ENCODE data around the gene CNTNAP2. TPM values are rescaled to one million over a fixed set of nuclear protein-coding genes. Genes with fewer than 3 reads are reported as not detected.

The CNTNAP2 gene
- total and polyA plus RNA-seq, 2 of the 8 experiments (the other 6 are each of a cell fraction or from before 2014, with no cell fraction given), result 27.9 to 71.0 TPM

GRCh38 chr7:147896121-147896520, 1779.5 kb downstream of the CNTNAP2 start:
- Histone ChIP-seq H2BK120ac (replicated peaks; ENCODE audit: low read depth, low read length) (no peak overlapping the region), H4K20me1 (replicated peaks in 1 of 2; ENCODE audit: control insufficient read depth in 1 of 2, insufficient read depth in 2 of 2, low read length in 2 of 2) (no peaks in the 10 kb centered on the region), H4K91ac (replicated peaks; ENCODE audit: insufficient read length, low read length) (no peak overlapping the region), H3K23ac (ENCODE audit: insufficient read length) (no peak overlapping the region), H3K56ac (replicated peaks; ENCODE audit: insufficient read length, low read depth, low read length) (no peak overlapping the region), H3K14ac (ENCODE audit: insufficient read length) (no peak overlapping the region), H3K23me2 (ENCODE audit: low read depth, low read length) (no peaks in the 10 kb centered on the region), H3K27ac (ENCODE audit: low read depth, low read length) (no peak overlapping the region), H3K18ac (ENCODE audit: extremely low read depth, low read length) (no peak overlapping the region), H2BK15ac (ENCODE audit: low read length) (no peak overlapping the region), H3K36me3 (ENCODE audit: control insufficient read depth in 2 of 4, insufficient read depth in 4 of 4, low read length in 3 of 4) (no peaks in the 10 kb centered on the region), H3K9ac (replicated peaks in 1 of 4; ENCODE audit: extremely low read depth in 1 of 4, low read depth in 3 of 4, low read length in 3 of 4) (no peak overlapping the region), H3K79me2 (ENCODE audit: control insufficient read depth in 1 of 2, insufficient read depth in 2 of 2, low read length in 2 of 2) (no peaks in the 10 kb centered on the region), H2BK12ac (ENCODE audit: low read depth, low read length) (no peak overlapping the region), H3K27me3 (replicated peaks in 1 of 4; ENCODE audit: control insufficient read depth in 3 of 4, extremely low read depth in 1 of 4, insufficient read depth in 3 of 4, low read length in 3 of 4) (no peaks in the 10 kb centered on the region), H3K4ac (replicated peaks; ENCODE audit: insufficient read length, low read depth, low read length) (no peak overlapping the region), H4K5ac (ENCODE audit: insufficient read length, low read depth, low read length) (no peak overlapping the region), H4K8ac (ENCODE audit: extremely low read depth, insufficient read depth, low read length) (no peak overlapping the region), H2BK20ac (ENCODE audit: low read length) (no peak overlapping the region), H2BK5ac (ENCODE audit: low read depth, low read length) (no peak overlapping the region), H3K4me3 (ENCODE audit: extremely low read depth in 1 of 4, insufficient read depth in 2 of 4, low read depth in 3 of 4, low read length in 4 of 4) (no peak overlapping the region), H2AFZ (ENCODE audit: low read length) (no peak overlapping the region), H3K9me3 (ENCODE audit: insufficient read depth in 2 of 2, low read depth in 1 of 2, low read length in 1 of 2) (no peaks in the 10 kb centered on the region), H2AK5ac (ENCODE audit: low read depth, low read length) (no peak overlapping the region), H3K79me1 (ENCODE audit: low read depth, low read length) (no peaks in the 10 kb centered on the region), H3K4me1 (replicated peaks in 1 of 4; ENCODE audit: control insufficient read depth in 3 of 4, insufficient read depth in 4 of 4, low read length in 3 of 4) (peaks cover 0 to 9% (median 1%) of the 10 kb centered on the region in 4 experiments; a peak in 2 of 7 replicates), H3K4me2 (ENCODE audit: insufficient read depth in 1 of 2, low read depth in 2 of 2, low read length in 2 of 2) (no peak overlapping the region)
- no peak for FAIRE-seq
- POLR2A ChIA-PET (ENCODE audit: partially characterized antibody), result no interaction called here
- 81% methylated on average over 7 of the region's 7 CpGs; no CpG with 5 or more reads in 1 of the 2 experiments for WGBS, 2 experiments (ENCODE audit: extremely low coverage in 1 of 2, insufficient coverage in 1 of 2, insufficient read length in 1 of 2, insufficient replicate concordance in 2 of 2, low coverage in 1 of 2, low lambda C conversion rate in 2 of 2, missing lambda C conversion rate in 1 of 2)
- DNase-seq (ENCODE audit: low read depth in 1 of 2, low spot score in 2 of 2), result no peak
- CTCF ChIA-PET (ENCODE audit: partially characterized antibody), result interaction anchor here (1.0 to 1.9 kb wide), 2 partner anchors 16 to 19 kb away, joined by 3 to 5 read pairs; no protein-coding TSS in a partner anchor
- TF ChIP-seq POLR2AphosphoS5 (IDR thresholded peaks at IDR 0.05; ENCODE audit: low read depth, low read length) (no peak), E2F6 (IDR thresholded peaks at IDR 0.05) (no peak), SRF (IDR thresholded peaks at IDR 0.05; ENCODE audit: low read depth, low read length) (no peak), CTCF (IDR thresholded peaks at IDR 0.05; ENCODE audit: control extremely low read depth in 1 of 3, insufficient read depth in 1 of 3, low read depth in 1 of 3, low read length in 3 of 3) (no peak), JUN (IDR thresholded peaks at IDR 0.05; ENCODE audit: low read depth, low read length) (no peak), USF2 (IDR thresholded peaks at IDR 0.05; ENCODE audit: low read length) (no peak), TBP (IDR thresholded peaks at IDR 0.05; ENCODE audit: low read depth, low read length) (no peak), BRCA1 (IDR thresholded peaks at IDR 0.05; ENCODE audit: low read depth, low read length) (no peak), TCF12 (IDR thresholded peaks at IDR 0.05; ENCODE audit: low read depth, low read length) (no peak), KDM5A (IDR thresholded peaks at IDR 0.05; ENCODE audit: low read length) (no peak), PHF8 (conservative IDR thresholded peaks at IDR 0.05; ENCODE audit: low read depth, low read length) (no peak)
